ENCODE measurements around the gene SV2C.
"Not testable (repeated sequence)": the region's sequence is repeated elsewhere in the genome, so short reads cannot be mapped to it uniquely, and the experiment has no call there.

SV2C gene

DNA sequence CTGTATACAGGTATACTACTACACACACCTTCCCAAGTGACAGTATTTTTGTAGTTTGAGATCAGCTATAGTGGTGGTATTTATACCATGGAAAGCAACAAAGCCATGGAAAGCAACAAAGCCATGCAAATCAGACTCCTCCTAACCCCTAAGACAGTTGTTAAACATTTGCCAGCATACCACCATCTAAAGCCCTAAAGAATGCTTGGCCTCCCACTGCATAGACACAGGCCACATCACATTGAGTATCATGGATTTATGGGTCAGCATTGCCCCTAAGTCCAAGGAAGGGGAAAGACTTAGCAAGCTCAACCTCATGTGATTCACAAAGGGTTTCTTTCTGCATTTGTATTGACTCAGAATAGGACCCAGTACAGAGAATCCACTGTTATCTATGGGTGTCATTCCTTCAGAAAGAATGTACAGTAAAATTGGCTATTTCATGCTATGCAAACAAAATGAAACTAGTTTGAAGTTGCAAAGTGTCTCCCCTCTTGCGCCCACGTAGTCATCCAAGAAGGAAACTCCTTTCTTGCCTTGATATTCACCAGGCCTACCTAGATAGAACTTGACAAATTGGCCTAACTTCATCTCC is 249.5 kb downstream of the SV2C start:
- H4K12ac ChIP-seq (ENCODE audit: low read depth, low read length), result no peak overlapping the region
- no peaks in the 10 kb centered on the region for H3K36me3 ChIP-seq (ENCODE audit: control insufficient read depth in 1 of 2, insufficient read depth in 2 of 2, low read length in 2 of 2)
- H3K9ac ChIP-seq (ENCODE audit: low read length), result no peak overlapping the region
- no peaks in the 10 kb centered on the region for H3K79me2 ChIP-seq (ENCODE audit: control insufficient read depth, insufficient read depth, low read length, poor library complexity)
- H2BK120ac ChIP-seq (ENCODE audit: insufficient read depth, low read length, poor library complexity), result no peak overlapping the region
- WGBS (ENCODE audit: extremely low coverage, insufficient coverage, insufficient read length), result no CpG with 5 or more reads among the region's 2 CpGs
- no peak overlapping the region for H3K4me2 ChIP-seq (ENCODE audit: low read length)
- H2AFZ ChIP-seq (ENCODE audit: insufficient read depth, low read length, poor library complexity), result no peak overlapping the region
- peaks cover 0 to under 1% of the 10 kb centered on the region in 2 experiments for H3K4me1 ChIP-seq (ENCODE audit: control insufficient read depth in 1 of 2, insufficient read depth in 2 of 2, low read length in 2 of 2)
- no peak overlapping the region for H4K91ac ChIP-seq (ENCODE audit: low read depth, low read length)
- H3K9me3 ChIP-seq (ENCODE audit: insufficient read depth, low read depth, low read length), result no peaks in the 10 kb centered on the region
- DNase-seq, result no peak
- H2BK5ac ChIP-seq (ENCODE audit: low read depth, low read length, poor library complexity), result no peak overlapping the region
- H3K14ac ChIP-seq (ENCODE audit: low read length), result no peak overlapping the region
- H3K23ac ChIP-seq (ENCODE audit: low read length), result no peak overlapping the region
- H3K4me3 ChIP-seq (ENCODE audit: low read depth, low read length), result no peak overlapping the region
- H2BK12ac ChIP-seq (ENCODE audit: low read length), result no peak overlapping the region
- no peak overlapping the region for H3K18ac ChIP-seq (ENCODE audit: low read length)
- H4K8ac ChIP-seq (ENCODE audit: low read depth, low read length), result no peak overlapping the region
- H3K79me1 ChIP-seq (ENCODE audit: low read length), result no peaks in the 10 kb centered on the region
- H3K27ac ChIP-seq (ENCODE audit: low read depth, low read length), result no peak overlapping the region
- no peak overlapping the region for H3K4ac ChIP-seq (ENCODE audit: low read depth, low read length)
- H2AK5ac ChIP-seq (ENCODE audit: low read length), result no peak overlapping the region
- H3K27me3 ChIP-seq (ENCODE audit: insufficient read depth, low read length), result no peaks in the 10 kb centered on the region

DNA sequence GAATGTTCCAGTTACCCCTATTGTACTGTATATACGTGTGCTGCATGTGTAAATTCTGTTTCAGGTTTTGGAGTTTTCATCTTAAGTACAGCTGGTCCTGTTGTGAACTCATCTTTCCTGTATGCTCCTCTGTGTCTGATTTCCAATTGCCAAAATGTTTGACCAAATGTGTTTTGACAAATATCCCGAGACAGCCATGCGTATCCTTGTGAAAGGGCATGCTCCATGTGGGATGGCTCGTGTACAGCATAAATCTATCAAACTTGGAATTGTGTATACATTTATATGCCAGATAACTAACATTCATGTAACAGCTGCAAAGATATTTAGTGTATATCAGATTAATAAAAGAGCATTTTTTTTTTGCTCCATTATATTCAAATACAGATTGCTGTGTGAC is 250.4 kb downstream of the SV2C start:
- no peak overlapping the region for H2BK12ac ChIP-seq (ENCODE audit: low read length)
- no peak overlapping the region for H3K4me2 ChIP-seq (ENCODE audit: low read length)
- no peaks in the 10 kb centered on the region for H3K79me2 ChIP-seq (ENCODE audit: control insufficient read depth, insufficient read depth, low read length, poor library complexity)
- no peak overlapping the region for H3K18ac ChIP-seq (ENCODE audit: low read length)
- no peak overlapping the region for H3K27ac ChIP-seq (ENCODE audit: low read depth, low read length)
- H3K4ac ChIP-seq (ENCODE audit: low read depth, low read length), result no peak overlapping the region
- no peak overlapping the region for H2BK5ac ChIP-seq (ENCODE audit: low read depth, low read length, poor library complexity)
- peaks cover 0 to 2% of the 10 kb centered on the region in 2 experiments for H3K4me1 ChIP-seq (ENCODE audit: control insufficient read depth in 1 of 2, insufficient read depth in 2 of 2, low read length in 2 of 2)
- H3K4me3 ChIP-seq (ENCODE audit: low read depth, low read length), result no peak overlapping the region
- H2AK5ac ChIP-seq (ENCODE audit: low read length), result no peak overlapping the region
- no peak overlapping the region for H4K12ac ChIP-seq (ENCODE audit: low read depth, low read length)
- H3K27me3 ChIP-seq (ENCODE audit: insufficient read depth, low read length), result no peaks in the 10 kb centered on the region
- no peak for DNase-seq
- H2BK120ac ChIP-seq (ENCODE audit: insufficient read depth, low read length, poor library complexity), result no peak overlapping the region
- H3K14ac ChIP-seq (ENCODE audit: low read length), result no peak overlapping the region
- H3K9me3 ChIP-seq (ENCODE audit: insufficient read depth, low read depth, low read length), result no peaks in the 10 kb centered on the region
- H4K91ac ChIP-seq (ENCODE audit: low read depth, low read length), result no peak overlapping the region
- no peak overlapping the region for H3K9ac ChIP-seq (ENCODE audit: low read length)
- no peak overlapping the region for H3K23ac ChIP-seq (ENCODE audit: low read length)
- H3K79me1 ChIP-seq (ENCODE audit: low read length), result no peaks in the 10 kb centered on the region
- H4K8ac ChIP-seq (ENCODE audit: low read depth, low read length), result no peak overlapping the region
- H3K36me3 ChIP-seq (ENCODE audit: control insufficient read depth in 1 of 2, insufficient read depth in 2 of 2, low read length in 2 of 2), result no peaks in the 10 kb centered on the region
- WGBS (ENCODE audit: extremely low coverage, insufficient coverage, insufficient read length), result no CpG with 5 or more reads among the region's 4 CpGs
- no peak overlapping the region for H2AFZ ChIP-seq (ENCODE audit: insufficient read depth, low read length, poor library complexity)

DNA sequence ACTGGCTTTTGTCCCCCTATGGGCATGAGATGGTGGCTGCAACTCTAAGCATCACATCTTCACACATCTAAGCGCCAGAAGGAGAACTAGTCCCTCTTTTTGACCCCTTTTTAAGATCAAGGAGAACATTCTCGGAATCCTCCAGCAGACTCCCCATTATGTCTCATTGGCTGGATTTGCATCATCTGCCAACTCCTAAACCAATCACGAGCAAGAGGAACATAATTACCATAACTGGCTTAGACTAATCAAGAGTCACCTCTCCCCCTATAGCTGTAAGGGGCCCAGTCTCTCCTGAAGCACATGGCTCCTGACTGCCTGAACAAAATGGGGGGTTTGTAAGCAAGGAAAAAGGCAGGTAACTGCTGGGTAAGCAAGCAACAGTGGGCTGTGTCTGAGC is 251.4 kb downstream of the SV2C start:
- H2BK12ac ChIP-seq (ENCODE audit: low read length), result no peak overlapping the region
- H3K36me3 ChIP-seq (ENCODE audit: control insufficient read depth in 1 of 2, insufficient read depth in 2 of 2, low read length in 2 of 2), result no peaks in the 10 kb centered on the region
- no peak overlapping the region for H3K14ac ChIP-seq (ENCODE audit: low read length)
- no peak overlapping the region for H3K27ac ChIP-seq (ENCODE audit: low read depth, low read length)
- no peak overlapping the region for H3K23ac ChIP-seq (ENCODE audit: low read length)
- H2AFZ ChIP-seq (ENCODE audit: insufficient read depth, low read length, poor library complexity), result no peak overlapping the region
- H3K4me2 ChIP-seq (ENCODE audit: low read length), result no peak overlapping the region
- H3K4me3 ChIP-seq (ENCODE audit: low read depth, low read length), result no peak overlapping the region
- H3K9ac ChIP-seq (ENCODE audit: low read length), result no peak overlapping the region
- no peak overlapping the region for H4K12ac ChIP-seq (ENCODE audit: low read depth, low read length)
- no peak overlapping the region for H2BK120ac ChIP-seq (ENCODE audit: insufficient read depth, low read length, poor library complexity)
- no peaks in the 10 kb centered on the region for H3K27me3 ChIP-seq (ENCODE audit: insufficient read depth, low read length)
- no peak overlapping the region for H3K4ac ChIP-seq (ENCODE audit: low read depth, low read length)
- H3K79me1 ChIP-seq (ENCODE audit: low read length), result no peaks in the 10 kb centered on the region
- no peak overlapping the region for H4K91ac ChIP-seq (ENCODE audit: low read depth, low read length)
- no peaks in the 10 kb centered on the region for H3K9me3 ChIP-seq (ENCODE audit: insufficient read depth, low read depth, low read length)
- no peak for DNase-seq
- no peak overlapping the region for H2AK5ac ChIP-seq (ENCODE audit: low read length)
- H3K4me1 ChIP-seq (ENCODE audit: control insufficient read depth in 1 of 2, insufficient read depth in 2 of 2, low read length in 2 of 2), result peaks cover 0 to 2% of the 10 kb centered on the region in 2 experiments
- WGBS (ENCODE audit: extremely low coverage, insufficient coverage, insufficient read length), result no CpG with 5 or more reads among the region's 3 CpGs
- H3K79me2 ChIP-seq (ENCODE audit: control insufficient read depth, insufficient read depth, low read length, poor library complexity), result no peaks in the 10 kb centered on the region
- no peak overlapping the region for H4K8ac ChIP-seq (ENCODE audit: low read depth, low read length)
- H3K18ac ChIP-seq (ENCODE audit: low read length), result no peak overlapping the region
- no peak overlapping the region for H2BK5ac ChIP-seq (ENCODE audit: low read depth, low read length, poor library complexity)

DNA sequence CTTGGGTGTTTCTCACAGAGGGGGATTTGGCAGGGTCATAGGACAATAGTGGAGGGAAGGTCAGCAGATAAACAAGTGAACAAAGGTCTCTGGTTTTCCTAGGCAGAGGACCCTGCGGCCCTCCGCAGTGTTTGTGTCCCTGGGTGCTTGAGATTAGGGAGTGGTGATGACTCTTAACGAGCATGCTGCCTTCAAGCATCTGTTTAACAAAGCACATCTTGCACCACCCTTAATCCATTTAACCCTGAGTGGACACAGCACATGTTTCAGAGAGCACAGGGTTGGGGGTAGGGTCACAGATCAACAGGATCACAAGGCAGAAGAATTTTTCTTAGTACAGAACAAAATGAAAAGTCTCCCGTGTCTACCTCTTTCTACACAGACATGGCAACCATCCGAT is 252.3 kb downstream of the SV2C start:
- not testable (repeated sequence) for H3K9me3 ChIP-seq (ENCODE audit: insufficient read depth, low read depth, low read length); H3K4me2 ChIP-seq (ENCODE audit: low read length); H3K18ac ChIP-seq (ENCODE audit: low read length); H2AK5ac ChIP-seq (ENCODE audit: low read length); H4K91ac ChIP-seq (ENCODE audit: low read depth, low read length); H2BK120ac ChIP-seq (ENCODE audit: insufficient read depth, low read length, poor library complexity); H3K4ac ChIP-seq (ENCODE audit: low read depth, low read length); H2AFZ ChIP-seq (ENCODE audit: insufficient read depth, low read length, poor library complexity); H3K4me1 ChIP-seq (ENCODE audit: control insufficient read depth in 1 of 2, insufficient read depth in 2 of 2, low read length in 2 of 2); H3K79me2 ChIP-seq (ENCODE audit: control insufficient read depth, insufficient read depth, low read length, poor library complexity); H3K23ac ChIP-seq (ENCODE audit: low read length); H4K8ac ChIP-seq (ENCODE audit: low read depth, low read length); H4K12ac ChIP-seq (ENCODE audit: low read depth, low read length); DNase-seq; H2BK5ac ChIP-seq (ENCODE audit: low read depth, low read length, poor library complexity); H2BK12ac ChIP-seq (ENCODE audit: low read length); H3K14ac ChIP-seq (ENCODE audit: low read length); H3K27ac ChIP-seq (ENCODE audit: low read depth, low read length); H3K9ac ChIP-seq (ENCODE audit: low read length); H3K4me3 ChIP-seq (ENCODE audit: low read depth, low read length); H3K79me1 ChIP-seq (ENCODE audit: low read length); H3K27me3 ChIP-seq (ENCODE audit: insufficient read depth, low read length); H3K36me3 ChIP-seq (ENCODE audit: control insufficient read depth in 1 of 2, insufficient read depth in 2 of 2, low read length in 2 of 2)
- whole genome bisulfite sequencing (ENCODE audit: extremely low coverage, insufficient coverage, insufficient read length), result no CpG with 5 or more reads among the region's 5 CpGs
